Panc1 (cell line): ENCODE results near the gene MICAL2. TPM values are rescaled to one million over a fixed set of nuclear protein-coding genes. Genes with fewer than 3 reads are reported as not detected.

Experiments
- ATAC-seq: fragments of 200-7000 bp; cut with Tn5 transposase; 2 replicates; pipeline ENCODE4 v1.9.1; 2020; ENCODE audit warnings: mild to moderate bottlenecking, moderate library complexity
- BruUV-seq: library from RNA; stranded (reverse); fragments of 400-500 nt; replicated peaks from 2 replicates; lab custom pipeline; 2021; lab: Mats Ljungman, UMichigan
- CTCF ChIA-PET: fragments of 300-600 bp; sonication (Branson Sonifier 250); formaldehyde crosslinking; loops from one replicate; lab custom pipeline; 2022; ENCODE audit warnings: antibody characterized with exemption; lab: Charles Lee
- POLR2A ChIA-PET: fragments of 300-600 bp; sonication (Branson Sonifier 250); formaldehyde crosslinking; loops from one replicate; lab custom pipeline; 2022; ENCODE audit warnings: antibody characterized with exemption; lab: Charles Lee
- DNase-seq: peaks from one replicate; pipeline ENCODE4 v3.0.0-alpha.2; 2010; ENCODE audit warnings: low read depth, low spot score
- H3K27ac ChIP-seq: 2 replicates; pipeline ENCODE4 v1.5.1; 2011; ENCODE audit warnings: mild to moderate bottlenecking, low read length, inconsistent platforms
- H3K27me3 ChIP-seq: fragments of 200-500 bp; sonication (Bioruptor generic); 2 replicates; pipeline ENCODE4 v1.6.0; 2014; ENCODE audit warnings: low read length, inconsistent platforms; ENCODE audit not compliant: control insufficient read depth, insufficient read depth
- H3K36me3 ChIP-seq: fragments of 200-500 bp; sonication (Bioruptor generic); 2 replicates; pipeline ENCODE4 v1.5.1; 2014; ENCODE audit warnings: inconsistent platforms, mild to moderate bottlenecking, low read length, moderate library complexity; ENCODE audit not compliant: control insufficient read depth, insufficient read depth
- H3K4me1 ChIP-seq: 2 replicates; pipeline ENCODE4 v1.5.1; 2011; ENCODE audit warnings: inconsistent platforms, mild to moderate bottlenecking, low read length, moderate library complexity; ENCODE audit not compliant: control insufficient read depth, insufficient read depth
- H3K4me3 ChIP-seq, 2 experiments: 2 replicates each; pipeline ENCODE4 v1.5.1; 2011 to 2012; ENCODE audit warnings: low read depth in 2 of 2, low read length in 2 of 2, mild to moderate bottlenecking in 2 of 2, inconsistent platforms in 1 of 2, moderate library complexity in 1 of 2
- H3K9me3 ChIP-seq: fragments of 200-500 bp; sonication (Bioruptor generic); 2 replicates; pipeline ENCODE4 v1.5.1; 2014; ENCODE audit warnings: low read depth, mild to moderate bottlenecking, inconsistent platforms, low read length, moderate library complexity; ENCODE audit not compliant: control insufficient read depth, insufficient read depth
- POLR2AphosphoS5 ChIP-seq: IDR thresholded peaks from 2 replicates; pipeline ENCODE4 v1.6.1; 2012; ENCODE audit warnings: mild to moderate bottlenecking, low read depth, low read length, moderate library complexity
- SIN3A ChIP-seq: IDR thresholded peaks from 2 replicates; pipeline ENCODE4 v1.6.1; 2012; ENCODE audit warnings: low read depth, mild to moderate bottlenecking, low read length, moderate library complexity, borderline replicate concordance; ENCODE audit not compliant: insufficient read depth
- TCF7L2 ChIP-seq: IDR thresholded peaks from 2 replicates; pipeline ENCODE4 v1.6.1; 2011; ENCODE audit warnings: mild to moderate bottlenecking, low read depth, low read length, inconsistent platforms
- in situ Hi-C: cut with HindIII; loops from 2 replicates; pipeline ENCODE4 v1.10.0; 2016; ENCODE audit warnings: low sequenced_read_pairs, low pct_unique_long_range_greater_than_20kb
- intact Hi-C: fragments of 100-400 bp; cut with micrococcal nuclease; formaldehyde crosslinking; loops from one replicate; pipeline ENCODE4 v1.10.0; 2022; ENCODE audit not compliant: unreplicated experiment
- total RNA-seq: library from RNA; stranded (reverse); gene quantifications from one replicate; pipeline ENCODE4 v1.2.1, GENCODE V29; 2021; ENCODE audit not compliant: unreplicated experiment
- TF ChIP-seq, protein P1 (sequence below): fragments of 450-650 bp; IDR thresholded peaks from 2 replicates; pipeline ENCODE4 v1.5.1; 2017; ENCODE audit warnings: mild to moderate bottlenecking
- TF ChIP-seq, protein P2 (sequence below), 2 experiments: IDR thresholded peaks; 2 replicates each; pipeline ENCODE4 v1.6.1; 2011 to 2012; ENCODE audit warnings: low read depth in 2 of 2, control low read depth in 1 of 2, low read length in 1 of 2, mild to moderate bottlenecking in 1 of 2, moderate library complexity in 1 of 2; ENCODE audit not compliant: insufficient read depth in 1 of 2

The MICAL2 gene
- total RNA-seq, 1 experiment from 2014 or later, result 199 TPM

DNA sequence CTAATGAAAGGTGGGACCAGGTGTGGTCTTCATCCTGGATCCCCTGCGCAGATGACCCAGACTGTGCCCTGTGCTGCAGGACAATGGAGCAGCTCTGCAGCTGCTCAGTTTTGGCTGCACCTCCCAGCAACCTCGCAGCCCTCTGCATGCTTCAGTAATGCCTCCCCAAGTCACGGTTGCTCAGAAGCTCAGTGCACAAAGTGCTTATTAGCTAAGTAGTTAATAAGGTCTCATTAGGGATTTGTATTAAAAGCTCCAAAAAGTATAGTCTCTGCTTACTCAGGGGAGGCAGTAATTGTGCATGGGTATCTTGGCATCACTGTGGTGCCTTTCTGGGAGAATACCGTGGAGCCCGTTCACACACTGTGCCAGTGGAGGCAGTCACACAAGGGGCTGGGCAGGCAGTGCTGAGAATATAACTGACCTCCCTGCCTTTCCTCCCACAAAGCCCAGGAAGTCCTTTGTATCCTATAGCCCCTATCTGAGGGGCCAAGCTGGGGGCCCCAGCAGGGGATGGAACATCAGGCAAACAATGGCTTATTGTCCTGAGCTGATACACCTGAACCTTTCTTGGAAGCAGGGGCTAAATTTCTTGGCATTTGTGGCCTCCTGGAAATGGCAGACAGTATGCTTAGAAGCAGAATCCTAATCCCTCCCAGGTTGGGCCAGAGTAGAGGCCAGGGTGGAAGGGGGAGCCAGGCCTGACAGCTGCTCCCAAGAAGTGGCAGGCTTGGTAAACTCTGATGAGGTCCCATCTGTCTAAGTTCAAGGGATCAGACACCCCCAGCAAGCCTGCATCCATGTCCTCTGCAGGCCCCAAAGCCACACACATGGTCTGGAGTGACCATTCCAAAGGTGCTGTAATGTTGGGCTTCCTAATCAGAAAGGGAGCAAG is 141.5 kb downstream of the MICAL2 start:
- Histone ChIP-seq H3K27ac (no peak overlapping the region), H3K36me3 (no peaks in the 10 kb centered on the region; the same call in 1 of the 2 replicates), H3K4me1 (no peaks in the 10 kb centered on the region), H3K4me3 (no peak overlapping the region), H3K27me3 (no peaks in the 10 kb centered on the region), H3K9me3 (no peaks in the 10 kb centered on the region)
- ChIA-PET POLR2A (no interaction called here), CTCF (no interaction called here)
- in situ Hi-C loops, result no loop called here
- ATAC-seq (no peak), DNase-seq (no peak)
- no peak for TF ChIP-seq SIN3A
- no peak for TF ChIP-seq POLR2AphosphoS5
- TF ChIP-seq TCF7L2, result no peak
- TF ChIP-seq, protein P1, sequence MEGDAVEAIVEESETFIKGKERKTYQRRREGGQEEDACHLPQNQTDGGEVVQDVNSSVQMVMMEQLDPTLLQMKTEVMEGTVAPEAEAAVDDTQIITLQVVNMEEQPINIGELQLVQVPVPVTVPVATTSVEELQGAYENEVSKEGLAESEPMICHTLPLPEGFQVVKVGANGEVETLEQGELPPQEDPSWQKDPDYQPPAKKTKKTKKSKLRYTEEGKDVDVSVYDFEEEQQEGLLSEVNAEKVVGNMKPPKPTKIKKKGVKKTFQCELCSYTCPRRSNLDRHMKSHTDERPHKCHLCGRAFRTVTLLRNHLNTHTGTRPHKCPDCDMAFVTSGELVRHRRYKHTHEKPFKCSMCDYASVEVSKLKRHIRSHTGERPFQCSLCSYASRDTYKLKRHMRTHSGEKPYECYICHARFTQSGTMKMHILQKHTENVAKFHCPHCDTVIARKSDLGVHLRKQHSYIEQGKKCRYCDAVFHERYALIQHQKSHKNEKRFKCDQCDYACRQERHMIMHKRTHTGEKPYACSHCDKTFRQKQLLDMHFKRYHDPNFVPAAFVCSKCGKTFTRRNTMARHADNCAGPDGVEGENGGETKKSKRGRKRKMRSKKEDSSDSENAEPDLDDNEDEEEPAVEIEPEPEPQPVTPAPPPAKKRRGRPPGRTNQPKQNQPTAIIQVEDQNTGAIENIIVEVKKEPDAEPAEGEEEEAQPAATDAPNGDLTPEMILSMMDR, result no peak
- TF ChIP-seq, protein P2, sequence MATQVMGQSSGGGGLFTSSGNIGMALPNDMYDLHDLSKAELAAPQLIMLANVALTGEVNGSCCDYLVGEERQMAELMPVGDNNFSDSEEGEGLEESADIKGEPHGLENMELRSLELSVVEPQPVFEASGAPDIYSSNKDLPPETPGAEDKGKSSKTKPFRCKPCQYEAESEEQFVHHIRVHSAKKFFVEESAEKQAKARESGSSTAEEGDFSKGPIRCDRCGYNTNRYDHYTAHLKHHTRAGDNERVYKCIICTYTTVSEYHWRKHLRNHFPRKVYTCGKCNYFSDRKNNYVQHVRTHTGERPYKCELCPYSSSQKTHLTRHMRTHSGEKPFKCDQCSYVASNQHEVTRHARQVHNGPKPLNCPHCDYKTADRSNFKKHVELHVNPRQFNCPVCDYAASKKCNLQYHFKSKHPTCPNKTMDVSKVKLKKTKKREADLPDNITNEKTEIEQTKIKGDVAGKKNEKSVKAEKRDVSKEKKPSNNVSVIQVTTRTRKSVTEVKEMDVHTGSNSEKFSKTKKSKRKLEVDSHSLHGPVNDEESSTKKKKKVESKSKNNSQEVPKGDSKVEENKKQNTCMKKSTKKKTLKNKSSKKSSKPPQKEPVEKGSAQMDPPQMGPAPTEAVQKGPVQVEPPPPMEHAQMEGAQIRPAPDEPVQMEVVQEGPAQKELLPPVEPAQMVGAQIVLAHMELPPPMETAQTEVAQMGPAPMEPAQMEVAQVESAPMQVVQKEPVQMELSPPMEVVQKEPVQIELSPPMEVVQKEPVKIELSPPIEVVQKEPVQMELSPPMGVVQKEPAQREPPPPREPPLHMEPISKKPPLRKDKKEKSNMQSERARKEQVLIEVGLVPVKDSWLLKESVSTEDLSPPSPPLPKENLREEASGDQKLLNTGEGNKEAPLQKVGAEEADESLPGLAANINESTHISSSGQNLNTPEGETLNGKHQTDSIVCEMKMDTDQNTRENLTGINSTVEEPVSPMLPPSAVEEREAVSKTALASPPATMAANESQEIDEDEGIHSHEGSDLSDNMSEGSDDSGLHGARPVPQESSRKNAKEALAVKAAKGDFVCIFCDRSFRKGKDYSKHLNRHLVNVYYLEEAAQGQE (IDR thresholded peaks at IDR 0.05; ENCODE audit: insufficient read depth in 1 of 2, low read depth in 2 of 2, low read length in 1 of 2), result no peak
- BruUV-seq, result no TSS peak
- intact Hi-C loops, result no loop called here

DNA sequence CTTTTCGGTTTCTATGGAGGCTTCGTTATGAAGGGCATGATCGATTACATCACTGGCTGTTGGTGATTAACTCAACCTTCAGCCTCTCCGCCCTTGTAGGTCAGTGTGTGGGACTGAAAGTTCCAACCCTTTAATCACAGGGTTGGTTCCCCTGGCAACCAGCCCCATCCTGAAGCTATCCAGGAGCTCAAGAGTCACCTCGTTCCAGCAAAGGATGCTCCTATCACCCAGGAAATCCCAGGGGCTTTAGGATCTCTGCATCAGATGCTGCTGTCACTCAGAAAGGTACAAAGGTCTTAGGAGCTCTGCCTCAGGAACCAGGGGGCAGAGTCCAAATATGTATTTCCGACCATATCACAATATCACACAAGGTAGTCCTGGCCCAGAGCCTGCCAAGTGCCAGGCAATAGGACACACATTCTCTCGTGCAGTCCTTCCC is 143.5 kb downstream of the MICAL2 start:
- DNase-seq (no peak), ATAC-seq (no peak)
- no peaks in the 10 kb centered on the region for H3K27me3 ChIP-seq
- no peak overlapping the region for H3K4me3 ChIP-seq
- H3K9me3 ChIP-seq, result no peaks in the 10 kb centered on the region
- intact Hi-C loops, result no loop called here
- POLR2A ChIA-PET, result no interaction called here
- H3K4me1 ChIP-seq, result no peaks in the 10 kb centered on the region
- no TSS peak for BruUV-seq
- CTCF ChIA-PET, result no interaction called here
- peaks cover under 1% of the 10 kb centered on the region for H3K36me3 ChIP-seq
- TF ChIP-seq, protein P2 (IDR thresholded peaks at IDR 0.05; ENCODE audit: insufficient read depth in 1 of 2, low read depth in 2 of 2, low read length in 1 of 2), result no peak
- TF ChIP-seq POLR2AphosphoS5 (no peak), TCF7L2 (no peak), SIN3A (no peak)
- TF ChIP-seq, protein P1, result no peak
- H3K27ac ChIP-seq, result no peak overlapping the region
- in situ Hi-C loops, result no loop called here
